Stimulated activated CD8-positive, alpha-beta memory T cell treated with anti-CD3 and anti-CD28 coated beads, Interleukin-12 subunit alpha, Interleukin-12 subunit beta, amount 100 ng/mL, for 4 hours (primary cell): ENCODE results near the gene WASF1.
"Not testable (repeated sequence)": the region's sequence is repeated elsewhere in the genome, so short reads cannot be mapped to it uniquely, and the experiment has no call there.

Source experiments
- DNase-seq: peaks from one replicate; pipeline ENCODE4 v3.0.0-alpha.2; 2020; ENCODE audit warnings: low read depth

Gene WASF1

DNA sequence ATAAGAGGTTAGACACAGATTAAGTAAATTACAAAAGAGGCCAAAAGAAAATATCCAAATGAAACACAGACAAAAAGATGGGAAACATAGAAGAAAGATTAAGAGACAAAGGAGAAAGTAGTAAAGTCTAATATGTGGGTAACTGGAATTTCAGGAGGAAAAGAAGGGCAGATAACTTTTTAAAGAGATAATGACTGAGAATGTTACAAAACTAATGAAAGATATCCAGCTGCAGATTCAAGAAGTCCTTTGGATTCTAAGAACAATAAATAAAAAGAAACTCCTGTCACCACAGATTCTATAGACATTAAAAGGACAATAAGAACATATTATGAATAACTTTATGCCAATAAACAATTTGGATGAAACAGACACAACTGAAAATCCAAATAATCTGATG, 90.1 kb downstream of the WASF1 start:
- DNase-seq, result no peak

DNA sequence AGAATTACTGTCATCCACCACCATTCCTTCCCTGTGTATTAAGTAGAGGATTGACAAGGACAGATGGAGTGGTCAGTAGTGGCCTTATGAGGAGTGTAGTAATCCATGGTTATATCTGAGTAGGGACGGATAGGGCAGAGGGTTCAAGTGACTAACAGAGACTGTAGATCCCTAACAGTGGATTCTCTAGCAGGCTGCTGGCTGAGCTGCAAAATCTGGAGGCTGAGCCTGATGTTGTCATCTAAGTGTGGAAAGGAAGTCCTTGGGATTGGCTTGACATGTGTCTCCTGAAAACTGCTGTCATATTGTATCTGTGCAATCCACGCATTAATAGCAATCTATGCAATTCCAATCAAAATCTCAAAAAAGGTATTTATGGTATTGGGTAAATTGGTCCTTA, 94.2 kb downstream of the WASF1 start:
- no peak for DNase-seq

DNA sequence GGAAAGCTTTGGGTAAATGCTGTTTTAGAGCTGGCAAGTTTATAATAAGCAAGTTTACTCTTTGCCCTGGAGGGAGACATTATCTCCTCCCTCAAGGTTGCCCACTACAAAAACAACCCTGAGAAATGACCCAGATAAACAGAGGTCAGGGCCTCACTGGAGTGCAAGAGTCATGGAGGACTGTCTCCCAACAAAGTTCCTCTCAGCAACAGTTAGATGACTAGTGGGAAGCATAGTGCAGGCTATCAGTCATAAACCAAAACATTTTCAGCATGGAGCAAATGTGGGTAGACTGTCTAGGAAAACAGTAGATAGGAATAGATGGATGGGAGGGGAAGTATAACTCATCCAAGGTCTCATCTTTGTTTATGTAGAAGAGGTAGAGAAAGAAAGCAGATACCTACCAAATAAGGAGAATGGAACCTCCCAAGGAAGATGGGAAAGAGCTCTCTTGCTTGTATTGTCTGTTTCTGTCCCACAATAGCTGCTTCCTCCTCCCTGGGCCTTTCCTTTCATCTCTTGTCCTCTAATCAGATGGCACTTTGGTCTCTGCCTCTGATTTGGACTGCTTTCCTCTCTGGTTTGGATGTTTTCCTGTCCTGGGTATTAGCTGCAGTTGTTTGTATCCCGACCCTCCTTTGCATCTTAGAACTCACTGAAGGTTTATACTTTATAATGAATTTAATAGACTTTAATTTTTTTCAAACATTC, 95.4 kb downstream of the WASF1 start:
- DNase-seq, result no peak

- DNase-seq, result no peak
Measured at GRCh38 chr6:110075406-110075805, 104.1 kb downstream of the WASF1 start.

GRCh38 chr6:110073474-110073873, 106.0 kb downstream of the WASF1 start:
- not testable (repeated sequence) for DNase-seq

DNA sequence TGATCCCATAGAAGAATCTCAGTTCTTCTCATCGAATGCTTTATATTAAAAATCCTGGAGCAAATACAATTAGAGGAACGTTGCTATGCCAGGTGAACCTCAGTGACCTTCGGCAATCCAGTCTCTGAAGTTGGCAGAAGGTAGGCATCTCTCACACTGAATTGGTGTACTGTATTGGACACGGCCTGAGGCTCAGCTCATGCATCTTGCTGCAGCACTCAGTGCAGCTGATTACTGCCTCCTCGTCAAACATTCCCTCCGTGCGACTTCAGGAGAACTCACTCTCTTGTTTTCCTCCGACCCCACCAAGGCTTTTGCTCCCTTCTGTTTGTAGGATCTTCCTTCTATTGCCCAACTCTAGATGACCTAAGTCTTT, 110.9 kb downstream of the WASF1 start:
- DNase-seq, result no peak

DNA sequence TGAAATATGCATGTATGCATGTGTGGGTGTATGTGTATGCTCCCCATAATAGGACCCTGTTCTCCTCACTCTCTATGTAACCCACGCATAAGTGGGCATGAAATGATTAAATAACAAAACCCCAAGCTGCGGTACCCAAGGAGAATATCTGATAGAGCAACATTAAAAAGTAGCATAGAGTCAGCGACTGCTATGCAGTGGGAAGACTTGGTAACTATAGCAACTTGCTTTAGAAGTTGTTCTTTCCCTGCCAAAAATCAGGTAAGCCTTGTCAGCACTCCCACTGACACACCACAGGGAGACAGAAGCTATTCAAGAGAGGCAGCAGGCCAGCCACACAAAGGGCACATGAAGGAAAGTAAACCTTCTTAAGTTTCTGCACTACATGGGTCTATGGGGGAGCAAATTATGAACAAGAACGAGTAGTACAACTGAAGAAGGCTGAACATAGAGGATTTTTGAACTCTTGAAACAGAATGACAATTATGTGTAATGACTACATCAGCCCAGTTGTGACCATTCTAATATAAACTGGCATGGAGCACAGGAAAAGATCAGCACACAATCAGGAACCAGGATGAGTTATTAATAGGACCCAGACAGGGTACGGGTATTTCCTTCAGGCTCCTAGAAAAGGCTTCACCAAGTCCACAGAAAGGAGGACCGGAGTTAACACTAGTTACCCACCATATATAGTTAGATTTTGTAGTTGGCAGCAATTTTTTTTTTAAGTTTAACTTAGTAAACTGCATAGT, 111.5 kb downstream of the WASF1 start:
- DNase-seq, result no peak

DNA sequence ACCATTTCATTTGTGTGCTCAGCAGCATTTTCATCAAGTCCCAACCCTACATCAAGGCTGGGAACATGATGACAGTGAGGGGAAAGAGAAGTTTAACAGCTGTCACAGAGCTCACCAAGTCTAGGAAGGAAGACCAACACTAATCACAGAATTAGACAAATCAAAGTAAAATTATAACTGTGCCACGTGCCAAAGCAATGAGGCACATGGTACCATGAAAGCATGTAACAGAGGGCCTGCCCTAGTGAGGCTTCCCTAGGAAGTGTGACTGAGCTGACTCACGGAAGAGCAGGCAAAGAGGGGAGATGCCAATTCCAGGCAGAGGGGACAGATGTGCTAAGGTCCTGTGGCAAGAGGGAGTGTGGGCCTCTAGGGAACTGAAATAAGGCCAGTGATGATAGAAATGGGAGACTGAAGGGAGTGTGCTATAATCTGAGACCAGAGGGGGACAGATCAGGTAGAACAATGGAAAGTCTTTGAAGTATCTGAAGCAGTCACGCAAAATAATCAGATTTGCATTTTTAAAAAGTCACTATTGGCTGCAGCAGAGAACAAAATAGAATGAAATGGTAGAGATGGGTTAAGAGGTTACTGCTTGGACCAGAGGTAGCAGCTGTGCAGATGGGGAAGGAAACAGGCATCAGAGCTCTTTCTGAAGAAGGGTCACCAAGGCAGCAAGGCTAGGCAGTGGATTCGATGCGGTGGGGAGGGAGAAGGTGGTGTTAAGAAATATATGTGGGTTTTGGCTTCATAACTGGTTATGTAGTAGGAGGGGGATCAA, 114.5 kb downstream of the WASF1 start:
- DNase-seq, result no peak

GRCh38 chr6:110063594-110064263, 115.7 kb downstream of the WASF1 start:
- DNase-seq, result no peak

DNA sequence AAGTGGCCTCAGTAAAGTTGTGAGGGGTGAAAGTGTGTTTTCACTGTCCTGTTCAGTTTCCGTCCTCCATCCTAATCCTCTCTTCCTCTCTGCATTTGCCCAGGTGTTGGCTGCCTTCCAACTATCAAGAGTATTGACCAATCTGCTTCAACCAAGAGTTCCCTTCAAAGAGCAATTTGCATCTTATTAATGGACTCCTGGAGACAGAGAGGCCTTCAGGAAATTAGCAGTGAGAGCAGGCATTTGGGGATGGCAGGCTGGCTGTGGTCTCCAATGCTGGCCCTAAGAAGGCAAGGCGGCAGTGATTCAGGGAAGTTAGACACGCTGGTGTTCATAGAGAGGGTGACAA, 124.1 kb downstream of the WASF1 start:
- no peak for DNase-seq

GRCh38 chr6:110054664-110055386, 124.6 kb downstream of the WASF1 start:
- no peak for DNase-seq

- DNase-seq, result no peak
Measured at GRCh38 chr6:110053395-110054240, 125.9 kb downstream of the WASF1 start.

GRCh38 chr6:110050440-110050813, 129.0 kb downstream of the WASF1 start:
- no peak for DNase-seq
